Esophagus muscularis mucosa (tissue), 4 donors: ENCODE data around the gene MARVELD3. TPM values are rescaled to one million over a fixed set of nuclear protein-coding genes. Genes with fewer than 3 reads are reported as not detected.
A peak's percentile ranks its signal among the peaks of the same experiment; 100 is the strongest.

Source experiments
- DNase-seq: peaks from one replicate; pipeline ENCODE4 v3.0.0-alpha.2; 2017; ENCODE audit errors: extremely low spot score
- H3K27ac ChIP-seq, 4 donors: fragments of 200-600 bp; sonication (generic); replicated peaks in 1 of 4; 1 replicate in 3 of 4; 2 replicates in 1 of 4; pipeline ENCODE4 v1.5.1; 2016 to 2019; ENCODE audit warnings: mild to moderate bottlenecking in 1 of 4
- H3K27me3 ChIP-seq, 4 donors: fragments of 200-600 bp; sonication (generic); one replicate each; pipeline versions ENCODE4 v1.5.1 to v1.6.0; 2016 to 2019
- H3K36me3 ChIP-seq, 4 donors: fragments of 200-600 bp; sonication (generic); one replicate each; pipeline ENCODE4 v1.5.1; 2016 to 2019
- H3K4me1 ChIP-seq, 4 donors: fragments of 200-600 bp; sonication (generic); one replicate each; pipeline ENCODE4 v1.5.1; 2016 to 2019
- H3K4me3 ChIP-seq, 4 donors: fragments of 200-600 bp; sonication (generic); 1 replicate in 2 of 4; 2 replicates in 2 of 4; pipeline ENCODE4 v1.5.1; 2016 to 2019; ENCODE audit warnings: mild to moderate bottlenecking in 4 of 4, moderate library complexity in 1 of 4
- H3K9me3 ChIP-seq, 4 donors: fragments of 200-600 bp; sonication (generic); 1 replicate in 3 of 4; 2 replicates in 1 of 4; pipeline ENCODE4 v1.5.1; 2016 to 2019
- EP300 ChIP-seq: sonication (generic); formaldehyde crosslinking; IDR thresholded peaks from one replicate; pipeline ENCODE4 v1.6.1; 2017; ENCODE audit warnings: antibody characterized with exemption
- POLR2A ChIP-seq: fragments of 450-650 bp; IDR thresholded peaks from one replicate; pipeline ENCODE4 v1.6.1; 2017; ENCODE audit warnings: antibody characterized with exemption, moderate library complexity, mild to moderate bottlenecking, low read depth
- POLR2AphosphoS5 ChIP-seq, 2 donors: sonication (generic); formaldehyde crosslinking; IDR thresholded peaks; one replicate each; pipeline ENCODE4 v1.6.1; 2017; ENCODE audit warnings: antibody characterized with exemption in 2 of 2
- WGBS: methylation state at CpG from one replicate; pipeline ENCODE4 v1.1.5; 2018; 5-methylcytosine and 5-hydroxymethylcytosine counted together
- intact Hi-C: fragments of 100-400 bp; cut with DNase I; formaldehyde crosslinking; loops from one replicate; pipeline ENCODE4 v1.15.1; 2023
- total RNA-seq, 4 donors: library from RNA; depleted of rRNA; stranded (reverse); fragments of >200 nt; gene quantifications; one replicate each; pipeline versions ENCODE4 v1.1.0 to v1.2.1, GENCODE V29; 2016
- TF ChIP-seq, protein P1 (sequence below), 3 experiments: fragments of 200-600 bp in 2 of 3; fragments of 450-650 bp in 1 of 3; sonication (generic) in 2 of 3; IDR thresholded peaks; one replicate each; pipeline ENCODE4 v1.5.1; 2017 to 2019; ENCODE audit warnings: antibody characterized with exemption in 3 of 3, mild to moderate bottlenecking in 2 of 3, moderate library complexity in 1 of 3

Gene MARVELD3
- total RNA-seq, 4 donors from 2014 or later, result 0.46 TPM; not detected in 3

DNA sequence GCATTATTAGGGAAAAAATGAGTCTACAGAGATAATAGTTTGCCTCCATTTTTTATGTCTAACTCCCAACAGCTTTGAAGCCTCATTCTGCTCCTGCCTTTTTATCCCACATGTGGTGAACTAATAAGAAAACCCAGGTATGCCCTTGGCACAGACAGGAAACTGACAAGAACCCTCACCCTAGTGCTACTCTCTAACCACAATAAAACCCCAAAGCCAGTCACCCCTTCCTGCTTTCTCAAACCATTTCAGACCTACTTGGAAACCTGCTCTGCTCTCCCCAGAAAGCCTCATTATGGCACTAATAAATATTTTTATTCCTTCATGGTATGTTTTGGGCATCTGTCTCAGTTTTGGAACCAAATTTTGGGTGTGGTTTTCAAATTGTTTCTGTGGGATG, 3.9 kb upstream of the MARVELD3 start:
- no peak for TF ChIP-seq EP300
- TF ChIP-seq, protein P1, sequence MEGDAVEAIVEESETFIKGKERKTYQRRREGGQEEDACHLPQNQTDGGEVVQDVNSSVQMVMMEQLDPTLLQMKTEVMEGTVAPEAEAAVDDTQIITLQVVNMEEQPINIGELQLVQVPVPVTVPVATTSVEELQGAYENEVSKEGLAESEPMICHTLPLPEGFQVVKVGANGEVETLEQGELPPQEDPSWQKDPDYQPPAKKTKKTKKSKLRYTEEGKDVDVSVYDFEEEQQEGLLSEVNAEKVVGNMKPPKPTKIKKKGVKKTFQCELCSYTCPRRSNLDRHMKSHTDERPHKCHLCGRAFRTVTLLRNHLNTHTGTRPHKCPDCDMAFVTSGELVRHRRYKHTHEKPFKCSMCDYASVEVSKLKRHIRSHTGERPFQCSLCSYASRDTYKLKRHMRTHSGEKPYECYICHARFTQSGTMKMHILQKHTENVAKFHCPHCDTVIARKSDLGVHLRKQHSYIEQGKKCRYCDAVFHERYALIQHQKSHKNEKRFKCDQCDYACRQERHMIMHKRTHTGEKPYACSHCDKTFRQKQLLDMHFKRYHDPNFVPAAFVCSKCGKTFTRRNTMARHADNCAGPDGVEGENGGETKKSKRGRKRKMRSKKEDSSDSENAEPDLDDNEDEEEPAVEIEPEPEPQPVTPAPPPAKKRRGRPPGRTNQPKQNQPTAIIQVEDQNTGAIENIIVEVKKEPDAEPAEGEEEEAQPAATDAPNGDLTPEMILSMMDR (IDR thresholded peaks at IDR 0.05), result no peak
- no peak for TF ChIP-seq POLR2AphosphoS5 (IDR thresholded peaks at IDR 0.05)
- no peak for TF ChIP-seq POLR2A
- Histone ChIP-seq H3K4me3 (no peak overlapping the region), H3K4me1 (peaks cover 13 to 15% (median 14%) of the 10 kb centered on the region in 4 donors), H3K9me3 (peaks cover 0 to 8% (median 0%) of the 10 kb centered on the region in 4 donors), H3K27ac (no peak overlapping the region), H3K27me3 (peaks cover 0 to 80% (median 18%) of the 10 kb centered on the region in 4 donors), H3K36me3 (no peaks in the 10 kb centered on the region)
- intact Hi-C loops, result no loop called here
- no peak for DNase-seq

DNA sequence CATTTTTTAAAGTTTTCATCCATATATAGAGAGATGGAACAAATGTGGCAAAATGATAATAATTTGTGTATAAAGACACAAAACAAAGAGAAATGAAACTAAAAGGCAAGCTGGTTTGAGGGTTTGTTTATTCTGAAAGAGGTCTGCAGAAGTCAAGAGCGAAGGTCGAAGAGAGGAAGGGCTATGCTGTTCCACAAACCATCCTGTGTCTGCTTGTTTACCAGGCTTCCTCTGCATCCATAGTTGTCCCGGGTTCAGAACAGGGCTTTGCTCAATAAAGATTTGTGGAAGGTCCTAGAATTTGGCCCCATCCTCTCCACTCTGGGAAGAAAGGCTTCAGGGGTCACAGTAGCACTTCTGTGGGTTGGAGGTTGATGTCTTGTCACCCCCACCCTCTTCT, 2.4 kb upstream of the MARVELD3 start:
- no peak for DNase-seq
- intact Hi-C loops, result no loop called here
- WGBS, result 64% methylated on average over 3 of the region's 3 CpGs
- Histone ChIP-seq H3K9me3 (peaks cover 0 to 8% (median 0%) of the 10 kb centered on the region in 4 donors), H3K27me3 (peaks cover 0 to 82% (median 24%) of the 10 kb centered on the region in 4 donors), H3K27ac (no peak overlapping the region), H3K4me3 (no peak overlapping the region), H3K36me3 (no peaks in the 10 kb centered on the region), H3K4me1 (peaks cover 13 to 15% (median 14%) of the 10 kb centered on the region in 4 donors)
- TF ChIP-seq POLR2A, result no peak
- TF ChIP-seq, protein P1 (IDR thresholded peaks at IDR 0.05), result no peak
- TF ChIP-seq POLR2AphosphoS5 (IDR thresholded peaks at IDR 0.05), result no peak
- no peak for TF ChIP-seq EP300

DNA sequence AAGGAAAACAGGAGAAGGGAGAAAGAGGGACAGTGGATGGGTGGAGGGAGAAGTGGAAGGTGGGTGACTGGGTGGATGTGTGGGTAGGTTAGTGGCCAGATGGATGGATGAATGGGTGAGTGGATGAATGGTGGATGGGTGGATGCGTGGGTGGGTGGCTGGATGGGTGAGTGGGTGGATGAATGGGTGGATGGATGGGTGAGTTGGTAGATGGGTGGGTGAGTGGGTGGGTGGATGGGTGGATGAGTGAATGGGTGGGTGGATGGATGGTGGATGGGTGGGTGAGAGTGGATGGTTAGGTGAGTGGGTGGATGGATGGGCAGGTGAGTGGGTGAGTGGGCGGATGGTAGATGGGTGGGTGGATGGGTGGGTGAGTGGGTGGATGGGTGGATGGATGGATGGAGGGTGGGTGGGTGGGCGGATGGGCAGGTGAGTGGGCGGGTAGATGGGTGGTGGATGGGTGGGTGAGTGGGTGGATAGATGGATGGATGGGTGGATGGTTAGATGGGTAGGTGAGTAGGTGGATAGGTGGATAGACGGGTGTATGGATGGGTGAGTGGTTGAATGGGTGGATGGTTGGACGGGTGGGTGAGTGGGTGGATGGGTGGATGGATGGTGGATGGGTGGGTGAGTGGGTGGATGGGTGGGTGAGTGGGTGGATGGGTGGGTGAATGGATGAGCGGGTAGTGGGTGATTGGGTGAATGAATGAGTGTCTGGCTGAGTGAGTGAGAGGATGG, 702 bp upstream of the MARVELD3 start:
- H3K4me1 ChIP-seq, result peaks cover 13 to 15% (median 14%) of the 10 kb centered on the region in 4 donors
- intact Hi-C loops, result no loop called here
- H3K27ac ChIP-seq, result no peak overlapping the region
- H3K36me3 ChIP-seq, result no peaks in the 10 kb centered on the region
- H3K27me3 ChIP-seq, result peaks cover 0 to 71% (median 24%) of the 10 kb centered on the region in 4 donors
- H3K9me3 ChIP-seq, result peaks cover 0 to 8% (median 0%) of the 10 kb centered on the region in 4 donors
- H3K4me3 ChIP-seq, result no peak overlapping the region
- TF ChIP-seq, protein P1 (IDR thresholded peaks at IDR 0.05), result no peak
- TF ChIP-seq EP300 (no peak), POLR2A (no peak), POLR2AphosphoS5 (IDR thresholded peaks at IDR 0.05) (no peak)
- no peak for DNase-seq
- WGBS, result 80% methylated on average over 7 of the region's 7 CpGs

DNA sequence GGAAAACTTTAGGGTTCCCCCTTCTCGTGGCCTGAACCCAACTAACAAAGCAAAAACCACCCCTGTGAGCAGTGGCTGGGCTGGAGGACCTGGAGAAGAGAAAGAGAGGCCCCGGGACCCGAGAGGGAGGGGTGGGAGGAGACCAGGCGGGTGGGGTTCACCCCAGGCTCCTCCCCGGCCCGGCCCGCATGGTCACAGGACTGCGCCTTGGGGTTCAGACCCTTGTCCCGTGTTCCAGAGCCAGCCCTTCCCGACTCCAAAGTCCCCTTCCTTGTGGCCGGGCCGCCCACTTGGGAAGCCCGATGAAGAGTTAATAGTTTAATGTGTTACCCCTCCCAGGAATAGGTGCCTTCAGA, 852 bp downstream of the MARVELD3 start:
- WGBS, result 0% methylated on average over 5 of the region's 13 CpGs
- TF ChIP-seq POLR2AphosphoS5 (IDR thresholded peaks at IDR 0.05) (no peak), POLR2A (no peak), EP300 (no peak)
- TF ChIP-seq, protein P1 (IDR thresholded peaks at IDR 0.05), result no peak
- Histone ChIP-seq H3K4me3 (peak overlapping the region; percentile 38 to 50 (median 46)), H3K27me3 (peaks cover 0 to 58% (median 24%) of the 10 kb centered on the region in 4 donors), H3K9me3 (peaks cover 0 to 8% (median 0%) of the 10 kb centered on the region in 4 donors), H3K36me3 (no peaks in the 10 kb centered on the region), H3K4me1 (peaks cover 13 to 15% (median 14%) of the 10 kb centered on the region in 4 donors), H3K27ac (no peak overlapping the region)
- DNase-seq, result no peak
- intact Hi-C loops, result no loop called here
